Smooth muscle cell (in vitro differentiated cells): ENCODE measurements around the gene NEURL2. TPM values are rescaled to one million over a fixed set of nuclear protein-coding genes. Genes with fewer than 3 reads are reported as not detected.

ENCODE experiments used
- DNase-seq: peaks from one replicate; lab custom pipeline; 2025; ENCODE audit not compliant: unreplicated experiment; lab: John Stamatoyannopoulos, UW
- H2AFZ ChIP-seq: fragments of 200-600 bp; sonication (generic); 2 replicates; pipeline ENCODE4 v1.6.0; 2016; ENCODE audit warnings: antibody characterized with exemption, low read depth, mild to moderate bottlenecking
- H3F3A ChIP-seq: fragments of 200-600 bp; sonication (generic); 2 replicates; pipeline ENCODE4 v1.6.0; 2017; ENCODE audit warnings: antibody characterized with exemption, low read depth
- H3K27ac ChIP-seq: fragments of 200-600 bp; sonication (generic); 2 replicates; pipeline ENCODE4 v1.5.1; 2016; ENCODE audit warnings: low read depth, mild to moderate bottlenecking
- H3K27me3 ChIP-seq: fragments of 200-600 bp; sonication (generic); 2 replicates; pipeline ENCODE4 v1.6.1; 2016; ENCODE audit warnings: low read depth, mild to moderate bottlenecking
- H3K36me3 ChIP-seq: fragments of 200-600 bp; sonication (generic); 2 replicates; pipeline ENCODE4 v1.5.1; 2016; ENCODE audit warnings: low read depth
- H3K4me1 ChIP-seq: fragments of 200-600 bp; sonication (generic); 2 replicates; pipeline ENCODE4 v1.5.1; 2016; ENCODE audit warnings: low read depth
- H3K4me2 ChIP-seq: fragments of 200-600 bp; sonication (generic); 2 replicates; pipeline ENCODE4 v1.6.0; 2016; ENCODE audit warnings: mild to moderate bottlenecking
- H3K4me3 ChIP-seq: fragments of 200-600 bp; sonication (generic); 2 replicates; pipeline ENCODE4 v1.5.1; 2016; ENCODE audit warnings: mild to moderate bottlenecking
- H3K79me2 ChIP-seq: fragments of 200-600 bp; sonication (generic); 2 replicates; pipeline ENCODE4 v1.6.0; 2016; ENCODE audit warnings: low read depth, mild to moderate bottlenecking
- H3K9ac ChIP-seq: fragments of 200-600 bp; sonication (generic); 2 replicates; pipeline ENCODE4 v1.6.0; 2016; ENCODE audit warnings: low read depth
- H3K9me3 ChIP-seq: fragments of 200-600 bp; sonication (generic); replicated peaks from 2 replicates; pipeline ENCODE4 v1.5.1; 2016; ENCODE audit warnings: low read depth
- H4K20me1 ChIP-seq: fragments of 200-600 bp; sonication (generic); 2 replicates; pipeline ENCODE4 v1.6.0; 2016; ENCODE audit warnings: low read depth
- CTCF ChIP-seq: fragments of 200-600 bp; sonication (generic); IDR thresholded peaks from 2 replicates; pipeline ENCODE4 v1.5.1; 2017; ENCODE audit warnings: borderline replicate concordance, mild to moderate bottlenecking, antibody characterized with exemption; ENCODE audit not compliant: insufficient read depth, poor library complexity, severe bottlenecking
- WGBS: methylation state at CpG from one replicate; pipeline ENCODE4 v1.1.7; 2016; ENCODE audit warnings: low lambda C conversion rate; 5-methylcytosine and 5-hydroxymethylcytosine counted together
- polyA plus RNA-seq: library from polyadenylated mRNA; unstranded; fragments of >200 nt; fragmentation: Nextera tagmentation; extraction: Ambion mirVana; gene quantifications from 2 replicates; pipeline ENCODE4 v1.2.1, GENCODE V29; 2016
- total RNA-seq: library from RNA; depleted of rRNA; stranded (reverse); fragments of >200 nt; gene quantifications from 2 replicates; pipeline ENCODE4 v1.2.3, GENCODE V29; 2014

Gene NEURL2
- total and polyA plus RNA-seq, 2 experiments from 2014 or later, result 0.31 to 3.7 TPM

- no peaks in the 10 kb centered on the region for H4K20me1 ChIP-seq
- H3F3A ChIP-seq, result peaks cover 29% of the 10 kb centered on the region
- no peak overlapping the region for H3K27ac ChIP-seq
- no peaks in the 10 kb centered on the region for H3K36me3 ChIP-seq
- H3K4me3 ChIP-seq, result no peak overlapping the region
- no peaks in the 10 kb centered on the region for H3K79me2 ChIP-seq
- no peak overlapping the region for H3K4me2 ChIP-seq
- WGBS, result 93% methylated on average over 14 of the region's 14 CpGs
- no peaks in the 10 kb centered on the region for H3K27me3 ChIP-seq
- TF ChIP-seq CTCF, result no peak
- peaks cover 12% of the 10 kb centered on the region for H3K4me1 ChIP-seq
- H3K9ac ChIP-seq, result no peak overlapping the region
- H3K9me3 ChIP-seq, result no peaks in the 10 kb centered on the region
- DNase-seq, result no peak
- H2AFZ ChIP-seq, result no peak overlapping the region
These were observed 36.3 kb upstream of the NEURL2 start for GRCh38 chr20:45927071-45927878.

GRCh38 chr20:45926731-45927070 is 35.7 kb upstream of the NEURL2 start:
- Histone ChIP-seq H3K9ac (no peak overlapping the region), H3K27ac (no peak overlapping the region), H4K20me1 (no peaks in the 10 kb centered on the region), H3F3A (peaks cover 29% of the 10 kb centered on the region), H3K79me2 (no peaks in the 10 kb centered on the region), H3K36me3 (no peaks in the 10 kb centered on the region), H3K4me3 (no peak overlapping the region), H3K27me3 (no peaks in the 10 kb centered on the region), H2AFZ (no peak overlapping the region), H3K9me3 (no peaks in the 10 kb centered on the region), H3K4me1 (peaks cover 16% of the 10 kb centered on the region), H3K4me2 (no peak overlapping the region)
- no peak for DNase-seq
- TF ChIP-seq CTCF, result no peak
- WGBS, result 87% methylated on average over 2 of the region's 2 CpGs

GRCh38 chr20:45925821-45926506 is 35.0 kb upstream of the NEURL2 start:
- Histone ChIP-seq H2AFZ (no peak overlapping the region), H3K27ac (no peak overlapping the region), H3K27me3 (no peaks in the 10 kb centered on the region), H3K4me2 (no peak overlapping the region), H3K9me3 (no peaks in the 10 kb centered on the region), H4K20me1 (no peaks in the 10 kb centered on the region), H3K79me2 (no peaks in the 10 kb centered on the region), H3K4me1 (peaks cover 16% of the 10 kb centered on the region), H3K4me3 (no peak overlapping the region), H3K36me3 (no peaks in the 10 kb centered on the region), H3F3A (peaks cover 30% of the 10 kb centered on the region), H3K9ac (no peak overlapping the region)
- no peak for DNase-seq
- no peak for TF ChIP-seq CTCF
- 83% methylated on average over 9 of the region's 9 CpGs for WGBS
